GM12864 (cell line): Measurements from ENCODE around the gene PELI3.

Experiments used
- DNase-seq: peaks from one replicate; pipeline ENCODE4 v3.0.0-alpha.2; 2011; ENCODE audit warnings: low read depth
- H3K4me3 ChIP-seq: 2 replicates; pipeline ENCODE4 v1.5.1; 2011; ENCODE audit warnings: mild to moderate bottlenecking, low read depth, low read length, control low read depth
- CTCF ChIP-seq: IDR thresholded peaks from 2 replicates; pipeline ENCODE4 v1.5.1; 2011; ENCODE audit warnings: low read depth, mild to moderate bottlenecking, moderate library complexity, low read length, control low read depth, inconsistent platforms; ENCODE audit errors: missing control alignments

The PELI3 gene

GRCh38 chr11:66464916-66465315 lies 1.8 kb upstream of the PELI3 start:
- no peak for TF ChIP-seq CTCF
- no peak overlapping the region for H3K4me3 ChIP-seq
- no peak for DNase-seq

DNA sequence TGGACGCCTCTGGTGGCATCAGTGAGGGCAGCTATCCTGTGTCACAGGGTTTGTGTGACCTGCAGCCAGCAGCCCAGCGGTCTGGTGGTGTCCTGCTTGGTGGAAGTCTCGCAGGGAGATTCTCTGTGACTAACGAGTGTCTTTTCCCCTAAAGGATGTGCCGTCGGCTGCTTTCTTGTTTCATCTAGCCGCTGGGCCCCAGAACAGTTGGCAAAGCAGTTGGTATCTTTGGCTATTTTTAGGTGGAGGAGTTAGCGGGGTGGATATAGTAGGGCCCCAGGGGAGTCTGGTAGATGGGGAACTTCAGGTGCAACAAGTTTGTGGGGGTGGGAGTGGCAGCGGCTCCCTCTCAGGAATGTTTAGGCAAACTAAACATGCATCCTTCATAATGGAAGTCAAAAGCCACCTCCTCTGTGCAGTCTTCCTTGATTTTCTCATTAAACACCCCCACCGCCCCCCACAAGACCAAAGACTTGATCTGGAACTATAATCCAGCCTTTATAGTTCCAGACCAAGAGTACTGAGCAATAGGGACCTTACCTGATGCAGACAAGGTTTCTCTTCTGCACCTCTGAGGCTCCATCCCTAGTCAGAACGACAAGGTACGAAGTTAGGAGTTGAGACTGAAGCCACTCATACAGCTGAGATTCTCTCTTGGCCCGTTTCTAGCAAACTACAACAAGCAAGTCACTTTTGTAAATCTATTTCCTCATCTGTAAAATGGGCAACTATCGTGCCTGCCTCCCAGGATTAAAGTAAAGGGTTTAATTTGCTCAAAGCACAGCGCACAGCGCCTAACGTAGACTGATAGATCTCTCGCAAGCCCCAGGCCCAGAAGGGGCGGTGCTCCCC lies 1.1 kb upstream of the PELI3 start:
- DNase-seq = no peak
- TF ChIP-seq CTCF = no peak
- no peak overlapping the region; the same call in 1 of the 2 replicates for H3K4me3 ChIP-seq

GRCh38 chr11:66467034-66467659 lies 442 bp downstream of the PELI3 start:
- peak; percentile 33 for TF ChIP-seq CTCF
- no peak for DNase-seq
- H3K4me3 ChIP-seq = peak overlapping the region; percentile 54

GRCh38 chr11:66467756-66468155 lies 1.1 kb downstream of the PELI3 start:
- no peak overlapping the region; the same call in 1 of the 2 replicates for H3K4me3 ChIP-seq
- no peak for DNase-seq
- TF ChIP-seq CTCF = no peak

DNA sequence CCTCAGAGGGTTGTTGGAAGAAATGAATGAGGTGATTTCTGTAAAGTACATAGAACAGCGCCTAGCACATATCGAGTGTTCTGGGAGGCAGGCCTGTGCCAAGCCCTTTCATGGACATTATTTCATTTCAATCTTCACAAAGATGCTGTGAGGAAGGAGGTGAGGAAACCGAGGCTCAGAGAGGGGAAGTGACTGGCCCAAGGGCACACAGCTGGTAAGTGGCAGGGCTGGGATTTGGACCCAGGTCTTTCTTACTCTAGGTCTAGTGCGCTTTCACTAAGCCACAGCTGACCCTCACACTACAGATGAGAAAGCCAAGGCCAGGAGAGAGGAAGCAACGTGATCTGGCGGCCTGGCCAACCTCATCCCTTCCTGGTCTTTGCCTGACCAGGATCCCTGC lies 2.0 kb downstream of the PELI3 start:
- DNase-seq = no peak
- no peak for TF ChIP-seq CTCF
- no peak overlapping the region for H3K4me3 ChIP-seq

- H3K4me3 ChIP-seq = no peak overlapping the region
- no peak for TF ChIP-seq CTCF
- DNase-seq = no peak
Measured at GRCh38 chr11:66469441-66469840, 2.7 kb downstream of the PELI3 start.
